NCI-H1694 treated with DMSO at 0.1 percent for 48 hours (cell line): Measurements from ENCODE around the gene IDH3G.
"Not testable (repeated sequence)": the region's sequence is repeated elsewhere in the genome, so short reads cannot be mapped to it uniquely, and the experiment has no call there.

ENCODE experiments used
- DNase-seq: peaks from one replicate; lab custom pipeline; 2025; lab: John Stamatoyannopoulos, UW

IDH3G gene

DNA sequence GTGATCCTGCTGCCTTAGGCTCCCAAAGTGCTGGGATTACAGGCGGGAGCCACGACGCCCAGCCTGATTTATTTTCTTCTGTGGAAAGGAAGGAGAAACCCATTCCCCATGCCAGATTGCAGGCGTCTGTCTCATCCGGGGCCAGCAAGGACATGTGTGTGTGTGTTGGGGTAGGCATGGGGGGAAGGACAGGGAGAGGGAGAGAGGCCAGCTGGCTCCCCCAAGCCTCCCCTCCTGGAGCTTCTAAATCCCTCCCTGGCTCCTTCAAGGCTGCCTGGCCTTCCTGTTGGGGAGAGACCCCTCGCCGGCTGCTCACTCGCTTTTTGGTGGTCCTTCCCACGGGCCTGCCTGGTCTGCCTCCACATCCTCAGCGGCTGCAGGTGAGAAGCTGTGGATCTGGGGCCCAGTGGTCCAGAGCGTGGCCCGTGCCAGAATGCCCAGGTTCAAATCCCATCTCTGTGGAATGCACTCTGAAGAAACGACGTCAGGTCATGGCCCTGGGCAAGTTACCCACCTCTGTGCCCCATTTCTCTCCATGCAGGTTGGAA is 31.5 kb downstream of the IDH3G start:
- DNase-seq = no peak

DNA sequence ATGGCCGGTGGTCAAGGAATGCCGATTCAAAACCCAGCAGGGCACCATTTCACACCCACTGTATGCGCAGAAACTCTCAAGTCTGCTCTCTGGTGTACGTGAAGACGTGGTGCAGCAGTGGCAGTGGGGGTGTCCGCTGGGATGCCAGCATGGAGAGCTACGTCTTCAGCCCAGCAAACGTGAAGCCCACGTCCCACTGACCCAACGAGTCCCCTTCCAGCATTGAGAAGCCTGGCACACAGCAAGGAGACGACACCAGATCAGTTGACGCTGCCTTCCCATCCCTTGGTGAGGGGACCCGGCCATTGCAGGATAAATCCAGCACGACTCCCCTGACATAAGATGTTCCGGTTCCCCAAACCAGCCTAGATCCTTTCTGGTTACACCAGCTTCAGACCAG is 32.3 kb downstream of the IDH3G start:
- DNase-seq = no peak

DNA sequence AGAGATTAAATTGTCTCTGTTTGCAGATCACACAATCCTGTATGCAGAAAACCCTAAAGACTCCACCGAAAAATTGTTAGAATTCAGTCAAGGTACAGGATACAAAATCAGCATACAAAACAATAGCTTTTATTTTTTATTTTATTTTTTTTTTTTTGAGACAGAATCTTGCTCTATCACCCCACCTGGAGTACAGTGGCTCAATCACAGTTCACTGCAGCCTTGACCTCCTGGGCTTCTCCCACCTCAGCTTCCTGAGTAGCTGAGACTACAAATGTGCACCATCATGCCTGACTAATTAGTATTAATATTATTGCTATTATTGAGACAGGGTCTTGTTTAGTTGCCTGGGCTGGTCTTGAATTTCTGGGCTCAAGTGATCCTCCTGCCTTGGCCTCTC is 39.0 kb downstream of the IDH3G start:
- no peak for DNase-seq

DNA sequence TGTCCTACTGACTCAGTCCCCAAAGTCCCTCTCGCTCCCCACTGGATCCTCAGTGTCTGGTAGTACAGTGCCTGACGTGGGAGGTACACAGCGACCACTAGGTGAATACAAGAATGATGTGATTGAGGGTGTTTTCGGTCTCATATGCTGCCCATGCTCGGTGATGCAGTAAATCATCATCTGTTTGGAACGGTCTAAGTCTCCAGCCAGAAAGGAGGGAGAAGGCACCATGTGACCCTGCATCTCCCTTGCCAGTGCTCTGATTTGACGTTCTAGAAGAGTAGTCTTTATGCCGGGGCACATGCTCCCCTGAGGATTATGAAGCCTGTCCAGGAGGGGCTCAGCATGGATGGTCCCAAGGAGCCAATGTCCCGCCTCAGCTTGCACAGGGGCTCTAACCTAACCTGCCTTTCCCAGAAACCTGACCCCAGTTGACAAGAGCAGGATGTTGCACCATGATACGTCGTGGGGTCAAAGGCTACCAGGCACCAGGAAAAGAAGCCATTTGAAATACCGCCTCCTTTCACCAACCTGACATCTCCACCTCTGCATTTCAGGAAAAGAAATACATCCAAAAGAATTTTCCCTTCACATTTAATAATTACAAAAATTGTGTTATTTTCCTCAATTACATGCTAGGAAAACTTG is 43.9 kb downstream of the IDH3G start:
- peak; percentile 79 for DNase-seq

DNA sequence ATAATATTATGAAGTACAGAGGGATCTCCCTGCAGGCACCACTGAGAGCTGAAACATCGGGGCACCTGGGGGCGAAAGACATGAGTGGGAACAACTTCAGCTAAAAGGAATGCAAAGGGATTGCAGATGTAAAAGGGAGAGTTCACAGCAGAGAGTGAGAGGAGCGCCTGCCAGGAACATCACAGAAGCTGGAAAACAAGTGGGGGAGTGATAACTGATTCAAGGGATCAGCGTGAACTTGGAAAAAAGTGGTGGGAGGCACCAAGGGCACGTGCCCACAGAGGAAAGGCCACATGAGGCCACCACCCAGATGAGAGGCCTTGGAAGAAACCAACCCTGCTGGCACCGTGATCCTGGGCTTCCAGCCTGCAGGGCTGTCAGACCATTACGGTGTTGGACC is 45.2 kb downstream of the IDH3G start:
- not testable (repeated sequence) for DNase-seq

DNA sequence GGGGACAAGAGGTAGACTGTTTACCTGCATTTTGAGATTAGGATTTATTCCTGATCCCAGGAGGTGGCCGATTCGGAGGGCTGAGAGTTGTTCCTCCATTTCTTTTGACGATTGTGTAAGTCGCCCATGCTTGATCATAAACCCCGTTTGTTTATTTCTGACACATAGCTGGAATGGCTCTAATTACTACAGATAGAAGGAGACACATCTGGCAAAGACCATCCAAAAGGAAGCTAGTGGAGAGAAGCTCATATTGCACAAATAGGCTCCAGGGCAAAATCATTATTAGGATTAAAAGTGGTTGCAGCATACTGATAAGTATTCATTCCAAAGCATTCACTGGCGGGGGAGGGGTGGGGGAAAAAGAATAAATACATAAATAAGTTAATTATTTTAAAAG is 47.2 kb downstream of the IDH3G start:
- not testable (repeated sequence) for DNase-seq

DNA sequence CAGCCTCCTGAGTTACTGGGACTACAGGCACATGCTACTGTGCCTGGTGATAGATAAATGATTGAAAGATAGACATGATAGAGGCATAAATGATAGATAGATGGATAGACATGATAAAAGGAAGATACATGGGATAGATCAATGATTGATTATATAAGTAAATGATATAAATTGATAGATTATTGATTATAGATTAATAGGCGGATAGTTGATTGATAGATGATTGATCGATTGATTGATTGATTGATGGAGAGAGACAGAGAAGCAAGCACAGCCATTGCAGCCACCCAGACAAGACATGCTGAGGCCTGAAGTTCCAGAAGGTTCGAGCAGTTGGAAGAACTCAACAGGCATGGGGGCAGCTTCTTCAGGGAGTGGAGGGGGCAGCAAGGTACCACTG is 47.8 kb downstream of the IDH3G start:
- DNase-seq = no peak

DNA sequence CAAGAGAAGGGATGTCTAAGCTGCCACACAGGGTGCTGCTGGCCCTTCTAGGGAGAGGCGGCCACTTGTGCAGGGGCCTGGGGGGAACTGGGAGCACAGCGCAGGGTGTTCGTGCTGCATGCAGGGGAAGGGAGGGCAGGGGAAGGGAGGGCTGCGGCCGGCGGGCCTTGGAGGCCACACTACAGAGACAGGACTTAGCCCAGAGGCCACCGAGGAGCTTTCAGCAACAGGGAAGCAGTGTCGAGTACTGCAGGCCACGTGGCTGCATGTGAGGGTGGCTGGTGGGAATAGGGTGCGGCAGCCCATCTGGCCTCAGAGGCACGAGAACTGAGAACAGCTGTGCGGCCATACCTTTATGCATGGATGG is 49.1 kb downstream of the IDH3G start:
- not testable (repeated sequence) for DNase-seq

DNA sequence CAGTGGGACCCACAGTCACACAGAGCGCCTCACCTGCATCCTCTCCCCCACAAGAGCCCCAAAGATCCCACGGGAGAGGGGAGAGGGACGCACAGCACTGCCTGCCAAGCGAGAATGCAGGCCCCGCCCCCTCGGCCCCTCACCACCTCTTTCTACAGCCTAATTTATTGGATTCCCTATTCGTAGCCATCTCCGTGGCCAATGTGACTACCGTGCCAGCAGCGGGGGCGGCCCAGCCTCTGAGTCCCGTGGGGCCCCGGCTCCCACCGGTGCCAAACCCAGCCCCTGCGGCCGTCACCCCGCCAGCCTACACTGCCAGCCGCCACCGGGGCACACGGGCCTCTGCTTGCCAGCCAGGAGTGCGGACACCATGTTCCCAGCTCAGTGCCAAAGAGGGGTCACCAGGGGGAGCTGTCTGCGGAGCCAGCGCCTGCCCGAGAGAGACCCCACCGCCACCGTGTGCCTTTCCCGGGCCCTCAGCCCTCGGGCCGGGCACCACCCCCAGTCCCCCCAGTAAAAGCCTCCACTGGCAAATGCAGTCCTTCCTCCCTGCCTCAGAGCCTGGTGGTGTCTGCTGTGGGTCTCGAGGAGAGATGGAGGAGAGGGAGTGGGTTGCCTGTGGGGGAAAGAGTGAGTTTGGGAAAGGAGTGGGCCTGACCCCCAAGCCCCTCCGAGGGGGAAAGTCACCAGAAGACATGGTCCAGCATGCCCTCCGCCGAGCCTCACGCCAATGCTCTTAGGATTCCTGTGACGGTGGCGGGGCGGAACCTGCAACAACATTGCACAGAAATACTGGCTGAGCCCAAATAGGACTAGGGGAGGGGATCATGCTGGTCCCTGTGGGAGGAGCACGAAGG is 49.7 kb downstream of the IDH3G start:
- DNase-seq = no peak

DNA sequence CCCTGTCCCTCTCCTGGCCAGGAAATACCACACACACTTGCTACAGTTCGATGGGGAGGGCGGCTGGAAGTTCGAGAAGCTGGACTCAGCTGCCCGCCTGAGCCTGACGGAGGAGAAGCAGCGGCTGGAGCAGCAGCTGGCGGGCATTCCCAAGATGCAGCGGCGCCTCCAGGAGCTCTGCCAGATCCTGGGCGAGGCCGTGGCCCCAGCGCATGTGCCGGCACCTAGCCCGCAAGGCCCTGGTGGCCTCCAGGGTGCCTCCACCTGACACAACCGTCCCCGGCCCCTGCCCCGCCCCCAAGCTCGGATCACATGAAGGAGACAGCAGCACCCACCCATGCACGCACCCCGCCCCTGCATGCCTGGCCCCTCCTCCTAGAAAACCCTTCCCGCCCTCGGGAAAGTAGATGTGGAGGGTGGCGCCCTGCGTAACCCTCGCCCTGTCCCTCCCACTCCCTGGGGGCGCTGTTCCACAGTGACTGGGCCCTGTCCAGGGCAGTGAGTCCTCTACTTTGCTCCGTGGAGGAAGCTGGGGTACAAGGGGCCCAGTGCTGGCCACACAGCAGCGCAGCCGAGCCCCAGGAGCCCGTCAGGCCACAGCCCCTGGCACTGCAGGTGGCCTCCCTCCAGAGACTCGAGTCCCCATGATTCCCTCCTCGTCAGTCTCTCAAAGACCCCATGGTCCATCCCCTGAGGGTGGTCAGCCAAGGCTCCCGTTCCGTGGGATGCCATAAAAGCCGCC is 50.5 kb downstream of the IDH3G start:
- not testable (repeated sequence) for DNase-seq

DNA sequence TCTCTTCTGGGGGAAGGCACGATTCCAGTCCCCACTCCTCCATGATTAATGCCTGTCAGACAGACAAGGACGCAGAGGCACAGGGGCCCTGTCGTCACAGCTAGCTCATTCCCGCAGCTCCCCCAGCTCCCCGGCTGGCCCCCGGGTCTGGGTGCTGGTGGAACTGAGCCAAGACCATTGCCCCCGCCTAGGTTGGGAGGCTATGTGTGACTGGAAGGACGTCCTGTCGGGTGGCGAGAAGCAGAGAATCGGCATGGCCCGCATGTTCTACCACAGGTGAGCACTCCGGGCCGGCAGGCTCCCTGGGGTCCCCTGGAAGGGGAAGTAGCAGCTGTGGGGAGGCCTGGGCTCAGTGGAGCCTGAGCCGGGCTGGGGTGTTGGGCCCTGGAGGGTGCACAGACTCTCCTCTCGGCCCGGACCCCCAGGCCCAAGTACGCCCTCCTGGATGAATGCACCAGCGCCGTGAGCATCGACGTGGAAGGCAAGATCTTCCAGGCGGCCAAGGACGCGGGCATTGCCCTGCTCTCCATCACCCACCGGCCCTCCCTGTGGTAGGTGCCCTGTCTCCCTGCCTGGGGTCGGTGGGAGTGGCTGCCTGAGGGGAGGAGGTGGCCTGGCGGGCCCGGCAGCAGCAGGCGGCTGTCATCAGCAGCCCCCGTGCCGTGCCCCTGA is 51.2 kb downstream of the IDH3G start:
- DNase-seq = not testable (repeated sequence)

DNA sequence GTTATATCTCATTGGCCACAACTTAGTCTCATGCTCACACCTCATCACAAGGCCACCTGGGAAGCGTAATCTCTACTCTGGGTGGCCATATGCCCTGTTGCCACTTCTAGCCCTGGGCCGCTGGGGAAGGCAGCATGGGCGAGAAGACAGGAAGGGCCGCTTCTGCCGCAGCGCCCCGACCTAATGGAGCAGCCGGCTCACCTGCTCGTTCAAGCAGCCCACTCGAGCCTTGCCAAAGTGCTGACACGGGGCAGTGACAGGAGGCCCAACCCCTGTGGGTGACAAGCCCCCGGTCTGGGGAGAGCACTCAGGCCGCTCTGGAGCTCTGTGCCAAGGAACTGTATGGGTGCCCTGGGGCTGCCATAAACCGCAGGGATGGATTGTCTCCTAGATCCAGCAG is 52.1 kb downstream of the IDH3G start:
- DNase-seq = not testable (repeated sequence)

DNA sequence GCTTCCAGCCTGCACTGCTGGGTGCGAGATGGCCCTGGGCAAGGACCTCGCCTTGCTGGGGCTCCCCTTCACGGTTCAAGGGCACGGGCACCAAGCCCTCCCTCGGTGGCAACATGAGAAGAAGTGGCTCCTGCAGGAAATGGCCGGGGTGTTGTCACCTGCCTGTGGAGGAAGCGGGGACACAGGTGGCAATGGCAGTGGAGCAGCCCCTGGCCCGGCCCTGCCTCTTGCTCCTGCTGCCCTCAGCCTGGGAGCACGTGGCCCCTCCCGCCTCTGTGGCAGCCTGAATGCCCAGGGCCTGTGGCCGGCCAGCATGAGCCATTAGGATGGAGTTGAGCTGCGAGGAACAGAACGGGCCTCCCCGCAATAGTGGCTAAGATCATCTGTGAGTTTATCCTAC is 52.7 kb downstream of the IDH3G start:
- no peak for DNase-seq

DNA sequence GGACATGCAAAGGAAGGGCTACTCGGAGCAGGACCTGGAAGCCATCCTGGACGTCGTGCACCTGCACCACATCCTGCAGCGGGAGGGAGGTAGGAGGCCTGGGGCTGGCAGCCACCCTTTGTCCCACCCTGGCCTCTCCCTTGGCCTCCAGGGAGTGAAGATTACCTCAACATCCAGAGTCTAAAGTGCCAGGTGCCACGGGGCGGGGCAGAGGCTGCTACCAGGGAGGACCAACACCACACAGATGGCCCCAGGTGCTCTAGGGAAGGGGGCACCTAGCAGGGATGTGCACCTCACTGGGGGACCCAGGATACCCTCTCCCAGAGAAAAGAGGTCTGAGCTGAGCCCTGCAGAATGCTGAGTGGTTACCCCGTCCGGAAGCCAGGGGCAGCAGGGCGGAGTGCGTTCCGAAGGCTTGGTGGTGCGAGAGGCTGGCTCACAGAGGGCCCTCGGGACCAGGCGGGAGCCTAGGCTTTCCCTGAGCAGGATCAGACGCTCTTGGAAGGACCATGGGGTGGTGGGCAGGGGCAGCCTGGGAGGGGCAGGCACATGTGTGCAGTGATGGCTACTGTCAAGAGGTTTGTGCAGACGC is 53.4 kb downstream of the IDH3G start:
- no peak for DNase-seq

DNA sequence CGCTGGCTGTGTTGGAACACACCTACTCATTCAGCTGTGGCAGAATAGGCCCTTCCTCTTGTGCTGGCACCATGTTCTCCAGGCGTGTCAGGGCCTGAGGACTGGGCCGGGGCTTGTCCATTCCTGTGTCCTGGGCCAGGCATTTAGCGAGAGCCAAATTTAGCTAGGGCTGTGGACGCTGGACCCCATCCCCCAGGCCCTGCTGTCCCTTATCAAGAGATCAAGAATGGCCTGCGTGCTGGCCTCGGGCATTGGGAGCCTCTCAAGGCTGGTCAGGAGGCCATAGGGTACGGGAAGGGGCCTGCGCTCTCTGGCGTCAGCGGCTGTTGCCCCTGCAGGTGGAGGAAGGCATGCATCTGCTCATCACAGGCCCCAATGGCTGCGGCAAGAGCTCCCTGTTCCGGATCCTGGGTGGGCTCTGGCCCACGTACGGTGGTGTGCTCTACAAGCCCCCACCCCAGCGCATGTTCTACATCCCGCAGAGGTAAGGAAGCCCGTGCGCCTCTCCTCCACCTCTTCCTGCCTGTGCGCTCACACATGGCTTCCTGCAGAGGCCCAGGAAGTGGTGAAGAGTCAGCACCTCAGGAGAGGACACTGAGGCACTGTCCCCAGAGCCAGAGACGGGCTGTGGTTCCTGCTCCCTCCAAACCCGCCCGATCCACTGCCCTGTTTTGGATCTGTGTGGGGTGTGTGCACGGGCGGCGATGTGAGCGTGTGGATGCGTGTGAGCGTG is 54.3 kb downstream of the IDH3G start:
- DNase-seq = no peak

DNA sequence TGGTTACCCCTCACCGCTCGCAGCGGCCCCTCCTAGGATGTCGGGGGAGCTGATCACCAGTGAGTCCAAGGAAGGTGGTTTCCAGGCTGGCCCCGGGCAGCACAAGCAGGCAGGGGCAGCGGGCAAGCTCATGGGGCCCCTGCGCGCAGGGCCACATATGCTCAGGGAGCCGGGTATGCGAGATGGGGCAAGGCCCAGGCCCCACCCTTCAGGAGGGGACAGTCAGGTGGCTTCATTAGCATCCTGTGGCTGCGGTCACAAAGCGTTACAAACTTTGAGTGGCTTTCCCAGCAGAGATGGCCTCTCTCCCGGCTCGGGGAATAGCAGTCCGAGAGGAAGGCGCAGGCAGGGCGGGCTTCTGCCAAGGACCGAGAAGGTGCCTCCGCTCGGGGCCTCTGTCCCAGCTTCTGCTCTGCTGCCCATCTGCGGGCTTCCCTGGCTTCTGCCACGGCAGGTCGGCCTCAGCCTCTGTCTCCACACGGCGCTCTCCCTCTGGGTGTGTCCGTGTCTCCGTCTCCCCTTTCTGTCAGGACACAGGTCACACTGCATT is 56.0 kb downstream of the IDH3G start:
- DNase-seq = no peak

DNA sequence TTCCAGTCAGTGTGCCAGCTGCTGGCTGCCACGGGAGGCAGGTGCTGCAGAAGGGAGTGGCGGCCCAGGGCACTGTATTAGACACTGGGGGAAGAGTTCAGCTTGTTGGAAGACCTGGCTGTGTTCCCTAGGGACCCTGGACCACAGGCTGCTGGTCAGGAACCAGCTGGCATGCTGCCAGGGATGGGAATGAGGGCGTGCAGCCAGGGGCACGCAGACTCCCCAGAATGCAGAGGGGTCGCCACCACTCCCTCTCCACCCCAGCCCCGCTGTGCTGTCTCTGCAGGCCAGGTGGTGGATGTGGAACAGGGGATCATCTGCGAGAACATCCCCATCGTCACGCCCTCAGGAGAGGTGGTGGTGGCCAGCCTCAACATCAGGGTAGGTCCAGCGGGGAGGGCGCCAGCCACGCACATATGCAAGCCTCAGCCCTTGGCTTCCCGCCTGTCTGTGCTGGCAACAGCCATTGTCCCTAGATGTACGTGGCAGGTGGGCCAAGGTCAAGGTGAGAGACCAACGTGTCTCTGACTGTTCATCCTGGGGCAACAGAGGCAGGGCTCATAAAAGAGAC is 57.2 kb downstream of the IDH3G start:
- no peak for DNase-seq

DNA sequence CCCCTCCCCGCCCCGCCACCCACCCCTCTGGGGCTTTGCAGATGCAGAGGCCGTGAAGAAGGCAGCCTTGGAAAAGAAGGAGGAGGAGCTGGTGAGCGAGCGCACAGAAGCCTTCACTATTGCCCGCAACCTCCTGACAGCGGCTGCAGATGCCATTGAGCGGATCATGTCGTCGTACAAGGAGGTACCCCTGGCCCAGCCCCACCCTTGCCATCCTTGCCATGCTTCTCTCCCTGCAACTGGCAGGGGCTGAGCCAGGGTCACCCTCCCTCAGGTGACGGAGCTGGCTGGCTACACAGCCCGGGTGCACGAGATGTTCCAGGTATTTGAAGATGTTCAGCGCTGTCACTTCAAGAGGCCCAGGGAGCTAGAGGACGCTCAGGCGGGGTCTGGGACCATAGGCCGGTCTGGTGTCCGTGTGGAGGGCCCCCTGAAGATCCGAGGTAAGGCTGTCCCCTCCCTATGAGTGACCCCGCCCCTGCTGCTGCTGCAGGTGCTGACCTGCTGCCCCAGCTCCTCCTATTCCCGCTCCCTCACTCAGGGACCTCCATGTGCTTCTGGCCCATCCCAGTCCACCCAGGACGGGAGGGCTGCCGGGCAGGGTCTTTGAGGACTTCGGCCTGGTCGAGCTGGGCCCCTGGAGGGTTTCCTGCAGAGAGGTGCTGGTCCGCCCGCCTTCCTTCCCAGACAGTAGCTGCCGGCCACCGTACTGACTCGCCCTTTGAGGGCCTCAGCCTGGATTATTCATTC is 57.9 kb downstream of the IDH3G start:
- DNase-seq = no peak
